PC-3 (cell line): ENCODE results near the gene KRTAP12-4.

Experiments used
- CTCF ChIP-seq: fragments of 300-600 bp; sonication (generic); conservative IDR thresholded peaks from 2 replicates; pipeline ENCODE4 v1.5.1; 2017; ENCODE audit warnings: antibody characterized with exemption, low read depth, mild to moderate bottlenecking, low read length
- EZH2 ChIP-seq: fragments of 300-600 bp; sonication (generic); IDR thresholded peaks from one replicate; pipeline ENCODE4 v1.6.1; 2017; ENCODE audit warnings: antibody characterized with exemption, mild to moderate bottlenecking, low read length; ENCODE audit not compliant: unreplicated experiment
- EZH2phosphoT487 ChIP-seq: fragments of 300-600 bp; sonication (generic); IDR thresholded peaks from 2 replicates; pipeline ENCODE4 v1.6.1; 2018; ENCODE audit warnings: mild to moderate bottlenecking, antibody characterized with exemption, low read length, borderline replicate concordance

- TF ChIP-seq EZH2 (no peak), CTCF (no peak), EZH2phosphoT487 (no peak)
Measured at GRCh38 chr21:44648557-44649311, 5.7 kb downstream of the KRTAP12-4 start.
